Prostate gland (tissue), 2 donors: Measurements from ENCODE around the gene TAF11L4. TPM values are rescaled to one million over a fixed set of nuclear protein-coding genes. Genes with fewer than 3 reads are reported as not detected.
"Not testable (repeated sequence)": the region's sequence is repeated elsewhere in the genome, so short reads cannot be mapped to it uniquely, and the experiment has no call there.

ENCODE experiments used
- DNase-seq: peaks from one replicate; pipeline ENCODE4 v3.0.0-alpha.2; 2019; ENCODE audit warnings: low spot score
- H3K27ac ChIP-seq, 2 donors: fragments of 200-600 bp; sonication (generic); 2 replicates each; pipeline ENCODE4 v1.5.1; 2017 to 2019
- H3K27me3 ChIP-seq: fragments of 200-600 bp; sonication (generic); replicated peaks from 2 replicates; pipeline ENCODE4 v1.5.1; 2019; ENCODE audit not compliant: insufficient read depth
- H3K36me3 ChIP-seq, 2 donors: fragments of 200-600 bp; sonication (generic); 1 replicate in 1 of 2; 2 replicates in 1 of 2; pipeline versions ENCODE4 v1.5.1 to v1.8.1; 2017 to 2019
- H3K4me1 ChIP-seq: fragments of 200-600 bp; sonication (generic); replicated peaks from 2 replicates; pipeline ENCODE4 v1.5.1; 2019
- H3K4me3 ChIP-seq, 2 donors: fragments of 200-600 bp; sonication (generic); 2 replicates each; pipeline ENCODE4 v1.5.1; 2017 to 2019
- H3K9me3 ChIP-seq: fragments of 200-600 bp; sonication (generic); 2 replicates; pipeline ENCODE4 v1.5.1; 2017
- WGBS: methylation state at CpG from one replicate; pipeline ENCODE4 v1.1.5; 2018; 5-methylcytosine and 5-hydroxymethylcytosine counted together
- intact Hi-C: fragments of 100-400 bp; cut with DNase I; formaldehyde crosslinking; loops from one replicate; pipeline ENCODE4 v1.14.2; 2022
- small RNA-seq, 2 donors: library from RNA; depleted of rRNA; stranded (forward); fragments of <200 nt; gene quantifications; one replicate each; pipeline ENCODE3, GENCODE V24; 2016
- total RNA-seq, 2 donors: library from RNA; depleted of rRNA; stranded (reverse); fragments of >200 nt; gene quantifications; one replicate each; pipeline ENCODE4 v1.1.0, GENCODE V29; 2016

Gene TAF11L4
- total RNA-seq, 2 donors from 2014 or later, result not detected

GRCh38 chr5:17526504-17526903, 4.9 kb downstream of the TAF11L4 start:
- H3K27me3 ChIP-seq, intact Hi-C loops, H3K36me3 ChIP-seq, H3K27ac ChIP-seq, H3K4me3 ChIP-seq, H3K4me1 ChIP-seq, H3K9me3 ChIP-seq: not testable (repeated sequence)
- WGBS, result 92% methylated on average over 17 of the region's 17 CpGs
- peak; percentile 65 for DNase-seq

- H3K4me1 ChIP-seq, intact Hi-C loops, H3K4me3 ChIP-seq, H3K36me3 ChIP-seq, DNase-seq, H3K9me3 ChIP-seq, H3K27me3 ChIP-seq, H3K27ac ChIP-seq: not testable (repeated sequence)
- WGBS, result no CpG with 5 or more reads among the region's 15 CpGs
Measured at GRCh38 chr5:17528369-17528768, 6.8 kb downstream of the TAF11L4 start, which contains the start of gene TAF11L6. TSS of gene TAF11L6 (plus strand) at chr5:17528669.

Small RNAs within 50 kb of the gene (small RNA-seq; reads per million reads assigned to genes)
- gene AC106774.3, result 0 reads per million in 2 donors

Other genes with a start within 250 kb of the TAF11L4 start
- gene TAF11L2, start 23.6 kb upstream of the TAF11L4 start, total RNA-seq, result not detected
- gene TAF11L3, start 3.4 kb upstream of the TAF11L4 start, total RNA-seq, result not detected
- gene TAF11L5, start 3.4 kb downstream of the TAF11L4 start, total RNA-seq, result not detected
- not detected for gene TAF11L6, start 6.9 kb downstream of the TAF11L4 start, total RNA-seq
- not detected for gene TAF11L7, start 64.0 kb downstream of the TAF11L4 start, total RNA-seq
- not detected for gene TAF11L8, start 69.2 kb downstream of the TAF11L4 start, total RNA-seq
- gene TAF11L9, start 72.6 kb downstream of the TAF11L4 start, total RNA-seq, result not detected
- gene TAF11L10, start 76.0 kb downstream of the TAF11L4 start, total RNA-seq, result not detected
- gene TAF11L11, start 82.4 kb downstream of the TAF11L4 start, total RNA-seq, result not detected
- gene TAF11L12, start 88.6 kb downstream of the TAF11L4 start, total RNA-seq, result not detected
- not detected for gene TAF11L13, start 110.3 kb downstream of the TAF11L4 start, total RNA-seq
- gene TAF11L14, start 112.7 kb downstream of the TAF11L4 start, total RNA-seq, result not detected